ENCODE data around the gene SMARCE1.

Gene SMARCE1

GRCh38 chr17:40686192-40686591 lies 38.6 kb upstream of the SMARCE1 start:
- TF ChIP-seq, protein P1, sequence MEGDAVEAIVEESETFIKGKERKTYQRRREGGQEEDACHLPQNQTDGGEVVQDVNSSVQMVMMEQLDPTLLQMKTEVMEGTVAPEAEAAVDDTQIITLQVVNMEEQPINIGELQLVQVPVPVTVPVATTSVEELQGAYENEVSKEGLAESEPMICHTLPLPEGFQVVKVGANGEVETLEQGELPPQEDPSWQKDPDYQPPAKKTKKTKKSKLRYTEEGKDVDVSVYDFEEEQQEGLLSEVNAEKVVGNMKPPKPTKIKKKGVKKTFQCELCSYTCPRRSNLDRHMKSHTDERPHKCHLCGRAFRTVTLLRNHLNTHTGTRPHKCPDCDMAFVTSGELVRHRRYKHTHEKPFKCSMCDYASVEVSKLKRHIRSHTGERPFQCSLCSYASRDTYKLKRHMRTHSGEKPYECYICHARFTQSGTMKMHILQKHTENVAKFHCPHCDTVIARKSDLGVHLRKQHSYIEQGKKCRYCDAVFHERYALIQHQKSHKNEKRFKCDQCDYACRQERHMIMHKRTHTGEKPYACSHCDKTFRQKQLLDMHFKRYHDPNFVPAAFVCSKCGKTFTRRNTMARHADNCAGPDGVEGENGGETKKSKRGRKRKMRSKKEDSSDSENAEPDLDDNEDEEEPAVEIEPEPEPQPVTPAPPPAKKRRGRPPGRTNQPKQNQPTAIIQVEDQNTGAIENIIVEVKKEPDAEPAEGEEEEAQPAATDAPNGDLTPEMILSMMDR (IDR thresholded peaks at IDR 0.05; ENCODE audit: low read depth, low read length, missing control alignments), result no peak
- no peak overlapping the region for H3K4me3 ChIP-seq (replicated peaks; ENCODE audit: low read depth, low read length)
- no peak for DNase-seq (ENCODE audit: extremely low read depth, low read depth)

DNA sequence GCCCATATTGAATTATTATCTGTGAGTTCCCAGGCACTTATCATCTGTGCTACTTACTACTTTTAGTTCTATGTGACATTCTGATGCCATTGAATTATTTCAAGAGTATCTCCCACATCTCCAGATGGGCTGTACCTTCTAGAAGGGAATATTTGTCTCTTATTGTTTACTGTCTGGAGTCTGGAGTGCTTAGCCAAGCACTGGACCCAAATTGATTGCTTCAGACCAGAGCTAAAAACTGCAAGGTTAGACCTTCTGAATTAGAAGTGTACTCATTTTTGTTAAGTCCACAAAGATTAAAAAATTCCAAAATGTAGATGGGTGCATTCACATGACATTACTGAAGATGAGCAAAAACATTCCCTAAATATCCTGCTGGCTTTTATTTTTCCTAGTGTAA lies 33.4 kb upstream of the SMARCE1 start:
- no peak for DNase-seq (ENCODE audit: extremely low read depth, low read depth)
- TF ChIP-seq, protein P1 (IDR thresholded peaks at IDR 0.05; ENCODE audit: low read depth, low read length, missing control alignments), result no peak
- H3K4me3 ChIP-seq (replicated peaks; ENCODE audit: low read depth, low read length), result no peak overlapping the region

- TF ChIP-seq, protein P1 (IDR thresholded peaks at IDR 0.05; ENCODE audit: low read depth, low read length, missing control alignments), result no peak
- DNase-seq (ENCODE audit: extremely low read depth, low read depth), result no peak
Measured at GRCh38 chr17:40679523-40679907, 31.9 kb upstream of the SMARCE1 start.

GRCh38 chr17:40678902-40679522 lies 31.4 kb upstream of the SMARCE1 start:
- TF ChIP-seq, protein P1 (IDR thresholded peaks at IDR 0.05; ENCODE audit: low read depth, low read length, missing control alignments), result no peak
- no peak for DNase-seq (ENCODE audit: extremely low read depth, low read depth)
- H3K4me3 ChIP-seq (replicated peaks; ENCODE audit: low read depth, low read length), result no peak overlapping the region

More at GRCh38 chr17:40679523-40679907, 31.9 kb upstream of the SMARCE1 start:
- no peak overlapping the region for H3K4me3 ChIP-seq (replicated peaks; ENCODE audit: low read depth, low read length)

GRCh38 chr17:40675905-40676304 lies 28.3 kb upstream of the SMARCE1 start:
- TF ChIP-seq, protein P1 (IDR thresholded peaks at IDR 0.05; ENCODE audit: low read depth, low read length, missing control alignments), result no peak
- no peak overlapping the region for H3K4me3 ChIP-seq (replicated peaks; ENCODE audit: low read depth, low read length)
- DNase-seq (ENCODE audit: extremely low read depth, low read depth), result no peak

GRCh38 chr17:40672654-40673053 lies 25.0 kb upstream of the SMARCE1 start:
- H3K4me3 ChIP-seq (replicated peaks; ENCODE audit: low read depth, low read length), result no peak overlapping the region
- no peak for DNase-seq (ENCODE audit: extremely low read depth, low read depth)
- TF ChIP-seq, protein P1 (IDR thresholded peaks at IDR 0.05; ENCODE audit: low read depth, low read length, missing control alignments), result no peak

DNA sequence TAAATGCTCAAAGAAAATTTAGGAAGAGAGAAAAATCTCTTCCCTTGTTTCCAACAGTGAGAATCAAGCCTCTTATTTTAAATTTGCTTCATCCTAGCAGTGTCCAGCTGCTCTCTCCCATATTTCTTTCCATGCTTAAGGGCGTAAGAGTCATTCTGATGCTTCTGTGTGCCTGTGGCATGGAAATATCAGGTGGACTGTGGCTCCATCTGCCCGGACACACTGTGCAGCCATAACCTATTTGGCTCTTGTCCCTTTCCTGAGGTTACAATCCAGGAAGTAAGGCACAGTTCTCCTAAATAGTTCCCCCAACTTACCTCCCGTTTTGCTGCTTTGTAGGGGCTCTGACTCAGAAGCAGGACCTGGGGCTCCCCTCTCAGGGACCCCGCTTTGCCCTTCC lies 23.7 kb upstream of the SMARCE1 start:
- no peak for DNase-seq (ENCODE audit: extremely low read depth, low read depth)
- H3K4me3 ChIP-seq (replicated peaks; ENCODE audit: low read depth, low read length), result no peak overlapping the region
- TF ChIP-seq, protein P1 (IDR thresholded peaks at IDR 0.05; ENCODE audit: low read depth, low read length, missing control alignments), result no peak

All from HFF-Myc (cell line).